ENCODE data around the gene ZP1. TPM values are rescaled to one million over a fixed set of nuclear protein-coding genes. Genes with fewer than 3 reads are reported as not detected.

Gene ZP1
- total RNA-seq, 1 donor from 2014 or later = not detected

GRCh38 chr11:60854140-60854846 is 13.0 kb upstream of the ZP1 start:
- no peak for DNase-seq (ENCODE audit: low read depth)
- peaks cover 1% of the 10 kb centered on the region for H3K36me3 ChIP-seq (ENCODE audit: control insufficient read depth, insufficient read depth, low read length)
- peaks cover 17% of the 10 kb centered on the region for H3K27me3 ChIP-seq (ENCODE audit: control insufficient read depth, insufficient read depth, low read length)
- TF ChIP-seq, protein P1, sequence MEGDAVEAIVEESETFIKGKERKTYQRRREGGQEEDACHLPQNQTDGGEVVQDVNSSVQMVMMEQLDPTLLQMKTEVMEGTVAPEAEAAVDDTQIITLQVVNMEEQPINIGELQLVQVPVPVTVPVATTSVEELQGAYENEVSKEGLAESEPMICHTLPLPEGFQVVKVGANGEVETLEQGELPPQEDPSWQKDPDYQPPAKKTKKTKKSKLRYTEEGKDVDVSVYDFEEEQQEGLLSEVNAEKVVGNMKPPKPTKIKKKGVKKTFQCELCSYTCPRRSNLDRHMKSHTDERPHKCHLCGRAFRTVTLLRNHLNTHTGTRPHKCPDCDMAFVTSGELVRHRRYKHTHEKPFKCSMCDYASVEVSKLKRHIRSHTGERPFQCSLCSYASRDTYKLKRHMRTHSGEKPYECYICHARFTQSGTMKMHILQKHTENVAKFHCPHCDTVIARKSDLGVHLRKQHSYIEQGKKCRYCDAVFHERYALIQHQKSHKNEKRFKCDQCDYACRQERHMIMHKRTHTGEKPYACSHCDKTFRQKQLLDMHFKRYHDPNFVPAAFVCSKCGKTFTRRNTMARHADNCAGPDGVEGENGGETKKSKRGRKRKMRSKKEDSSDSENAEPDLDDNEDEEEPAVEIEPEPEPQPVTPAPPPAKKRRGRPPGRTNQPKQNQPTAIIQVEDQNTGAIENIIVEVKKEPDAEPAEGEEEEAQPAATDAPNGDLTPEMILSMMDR (IDR thresholded peaks at IDR 0.05; ENCODE audit: insufficient read depth, low read length, poor library complexity, severe bottlenecking) = no peak
- no peak overlapping the region for H3K4me3 ChIP-seq (ENCODE audit: low read depth, low read length)

GRCh38 chr11:60854847-60855725 is 12.3 kb upstream of the ZP1 start:
- TF ChIP-seq, protein P1 (IDR thresholded peaks at IDR 0.05; ENCODE audit: insufficient read depth, low read length, poor library complexity, severe bottlenecking) = no peak
- DNase-seq (ENCODE audit: low read depth) = no peak
- Histone ChIP-seq H3K4me3 (ENCODE audit: low read depth, low read length) (no peak overlapping the region), H3K27me3 (ENCODE audit: control insufficient read depth, insufficient read depth, low read length) (peaks cover 17% of the 10 kb centered on the region), H3K36me3 (ENCODE audit: control insufficient read depth, insufficient read depth, low read length) (peaks cover 1% of the 10 kb centered on the region)

- TF ChIP-seq, protein P1 (IDR thresholded peaks at IDR 0.05; ENCODE audit: insufficient read depth, low read length, poor library complexity, severe bottlenecking) = no peak
- DNase-seq (ENCODE audit: low read depth) = no peak
- Histone ChIP-seq H3K27me3 (ENCODE audit: control insufficient read depth, insufficient read depth, low read length) (peaks cover 17% of the 10 kb centered on the region), H3K4me3 (ENCODE audit: low read depth, low read length) (no peak within 1 kb of the TSS), H3K36me3 (ENCODE audit: control insufficient read depth, insufficient read depth, low read length) (no peaks in the 10 kb centered on the region)
Observed at GRCh38 chr11:60855726-60856633, 11.4 kb upstream of the ZP1 start, which contains the start of gene PTGDR2. Gene PTGDR2, minus strand, starts transcription at chr11:60855950. Its CDS starts 2,228 bp downstream, at chr11:60853722.

- H3K4me3 ChIP-seq (ENCODE audit: low read depth, low read length) = no peak overlapping the region
- H3K36me3 ChIP-seq (ENCODE audit: control insufficient read depth, insufficient read depth, low read length) = no peaks in the 10 kb centered on the region
- no peak for DNase-seq (ENCODE audit: low read depth)
- TF ChIP-seq, protein P1 (IDR thresholded peaks at IDR 0.05; ENCODE audit: insufficient read depth, low read length, poor library complexity, severe bottlenecking) = no peak
- H3K27me3 ChIP-seq (ENCODE audit: control insufficient read depth, insufficient read depth, low read length) = peaks cover 11% of the 10 kb centered on the region
Observed at GRCh38 chr11:60857378-60858232, 9.7 kb upstream of the ZP1 start.

- Histone ChIP-seq H3K36me3 (ENCODE audit: control insufficient read depth, insufficient read depth, low read length) (no peaks in the 10 kb centered on the region), H3K4me3 (ENCODE audit: low read depth, low read length) (no peak overlapping the region), H3K27me3 (ENCODE audit: control insufficient read depth, insufficient read depth, low read length) (peaks cover 6% of the 10 kb centered on the region)
- TF ChIP-seq, protein P1 (IDR thresholded peaks at IDR 0.05; ENCODE audit: insufficient read depth, low read length, poor library complexity, severe bottlenecking) = no peak
- DNase-seq (ENCODE audit: low read depth) = no peak
Observed at GRCh38 chr11:60858236-60858635, 9.1 kb upstream of the ZP1 start.
